Gastrocnemius medialis (tissue), 4 donors: Measurements from ENCODE around the gene ZYX. TPM values are rescaled to one million over a fixed set of nuclear protein-coding genes. Genes with fewer than 3 reads are reported as not detected.

Experiments
- ATAC-seq, 2 donors: fragments of 150-250 bp; one replicate each; pipeline ENCODE4 v1.9.1; 2016
- DNase-seq, 2 donors: peaks; one replicate each; pipeline ENCODE4 v3.0.0-alpha.2; 2019
- H3K27ac ChIP-seq, 4 donors: fragments of 200-600 bp; sonication (generic); 1 replicate in 1 of 4; 2 replicates in 3 of 4; pipeline ENCODE4 v1.5.1; 2016 to 2018; ENCODE audit warnings: mild to moderate bottlenecking in 2 of 4, moderate library complexity in 1 of 4
- H3K27me3 ChIP-seq, 3 donors: fragments of 200-600 bp; sonication (generic) in 2 of 3; 1 replicate in 1 of 3; 2 replicates in 2 of 3; pipeline versions ENCODE4 v1.5.1 to v1.6.0; 2016 to 2019; ENCODE audit warnings: mild to moderate bottlenecking in 1 of 3, moderate library complexity in 1 of 3
- H3K36me3 ChIP-seq, 2 donors: fragments of 200-600 bp; sonication (generic) in 1 of 2; one replicate each; pipeline ENCODE4 v1.5.1; 2017 to 2018
- H3K4me1 ChIP-seq, 2 donors: fragments of 200-600 bp; sonication (generic) in 1 of 2; one replicate each; pipeline ENCODE4 v1.5.1; 2016 to 2017; ENCODE audit warnings: mild to moderate bottlenecking in 2 of 2
- H3K4me3 ChIP-seq, 4 donors: fragments of 200-600 bp; sonication (generic) in 3 of 4; 1 replicate in 1 of 4; 2 replicates in 3 of 4; pipeline ENCODE4 v1.5.1; 2016 to 2019; ENCODE audit warnings: mild to moderate bottlenecking in 2 of 4
- H3K9me3 ChIP-seq, 3 donors: fragments of 200-600 bp; sonication (generic) in 2 of 3; 1 replicate in 1 of 3; 2 replicates in 2 of 3; pipeline ENCODE4 v1.5.1; 2016 to 2019
- CTCF ChIP-seq, 5 experiments: fragments of 450-650 bp in 3 of 5; fragments of 200-600 bp in 2 of 5; sonication (generic) in 2 of 5; IDR thresholded peaks in 4 of 5; conservative IDR thresholded peaks in 1 of 5; 1 replicate in 4 of 5; 2 replicates in 1 of 5; pipeline ENCODE4 v1.5.1; 2016 to 2019; ENCODE audit warnings: antibody characterized with exemption in 5 of 5, mild to moderate bottlenecking in 3 of 5, moderate library complexity in 3 of 5
- POLR2A ChIP-seq, 2 donors: fragments of 450-650 bp; IDR thresholded peaks; one replicate each; pipeline ENCODE4 v1.6.1; 2017; ENCODE audit warnings: antibody characterized with exemption in 2 of 2, mild to moderate bottlenecking in 2 of 2, moderate library complexity in 2 of 2
- in situ Hi-C, 4 donors: fragments of 200-750 bp; cut with MboI; loops; one replicate each; pipeline versions ENCODE4 v1.15.0 to v1.8.0; 2017; ENCODE audit warnings: low sequenced_read_pairs in 4 of 4
- intact Hi-C: fragments of 100-400 bp; cut with DNase I; formaldehyde crosslinking; loops from one replicate; pipeline ENCODE4 v1.15.1; 2023; ENCODE audit warnings: low total_unique reads
- total RNA-seq, 4 donors: library from RNA; depleted of rRNA; stranded (reverse); fragments of >200 nt; gene quantifications; one replicate each; pipeline versions ENCODE4 v1.1.0 to v1.2.3, GENCODE V29; 2016

Gene ZYX
- total RNA-seq, 4 donors from 2014 or later: 27.1 to 81.8 (median 43.2) TPM

- TF ChIP-seq CTCF (IDR thresholded peaks at IDR 0.05 in 4 of 5, conservative IDR thresholded peaks at IDR 0.05 in 1 of 5): no peak
- no peak for TF ChIP-seq POLR2A (IDR thresholded peaks at IDR 0.05)
- DNase-seq: no peak
- peaks cover 5 to 10% of the 10 kb centered on the region in 2 donors for H3K4me1 ChIP-seq
- H3K4me3 ChIP-seq: no peak overlapping the region
- in situ Hi-C loops: no loop called here
- H3K27me3 ChIP-seq: peaks cover 29 to 43% (median 39%) of the 10 kb centered on the region in 3 donors
- H3K36me3 ChIP-seq: no peaks in the 10 kb centered on the region
- no peak overlapping the region for H3K27ac ChIP-seq
- H3K9me3 ChIP-seq: no peaks in the 10 kb centered on the region
- ATAC-seq: no peak
- intact Hi-C loops: no loop called here
Observed at GRCh38 chr7:143360788-143361551, 20.2 kb upstream of the ZYX start.

- H3K27ac ChIP-seq: no peak overlapping the region
Observed at GRCh38 chr7:143361552-143362130, 19.5 kb upstream of the ZYX start.

GRCh38 chr7:143362131-143363015 lies 18.8 kb upstream of the ZYX start, which contains the start of gene FAM131B:
TSS of gene FAM131B (minus strand) at chr7:143362713. CDS start at chr7:143362603, 110 bp downstream.
- DNase-seq (no peak), ATAC-seq (peak in 1 of 2 donors; percentile 32)
- peaks cover 29 to 43% (median 39%) of the 10 kb centered on the region in 3 donors for H3K27me3 ChIP-seq
- H3K4me1 ChIP-seq: peaks cover 5 to 10% of the 10 kb centered on the region in 2 donors
- peak within 1 kb of the TSS; percentile 53 to 65 (median 58) for H3K4me3 ChIP-seq
- no peaks in the 10 kb centered on the region for H3K36me3 ChIP-seq
- no peak for TF ChIP-seq CTCF (IDR thresholded peaks at IDR 0.05 in 4 of 5, conservative IDR thresholded peaks at IDR 0.05 in 1 of 5)
- no peak for TF ChIP-seq POLR2A (IDR thresholded peaks at IDR 0.05)
- intact Hi-C loops: no loop called here
- H3K9me3 ChIP-seq: no peaks in the 10 kb centered on the region
- H3K27ac ChIP-seq: no peak within 1 kb of the TSS
- in situ Hi-C loops: no loop called here

More at GRCh38 chr7:143361552-143362130, 19.5 kb upstream of the ZYX start:
- in situ Hi-C loops (no loop called here), intact Hi-C loops (no loop called here)
- no peak for TF ChIP-seq POLR2A (IDR thresholded peaks at IDR 0.05)
- TF ChIP-seq CTCF (IDR thresholded peaks at IDR 0.05 in 4 of 5, conservative IDR thresholded peaks at IDR 0.05 in 1 of 5): no peak
- H3K9me3 ChIP-seq: no peaks in the 10 kb centered on the region
- ATAC-seq (no peak), DNase-seq (no peak)
- H3K4me3 ChIP-seq: peak overlapping the region; percentile 53 to 65 (median 58)
- H3K36me3 ChIP-seq: no peaks in the 10 kb centered on the region
- peaks cover 5 to 10% of the 10 kb centered on the region in 2 donors for H3K4me1 ChIP-seq
- H3K27me3 ChIP-seq: peaks cover 29 to 43% (median 39%) of the 10 kb centered on the region in 3 donors

- intact Hi-C loops (no loop called here), in situ Hi-C loops (no loop called here)
- DNase-seq: no peak
- TF ChIP-seq POLR2A (IDR thresholded peaks at IDR 0.05) (no peak), CTCF (IDR thresholded peaks at IDR 0.05 in 4 of 5, conservative IDR thresholded peaks at IDR 0.05 in 1 of 5) (no peak)
- Histone ChIP-seq H3K4me1 (peaks cover 5 to 10% of the 10 kb centered on the region in 2 donors), H3K27me3 (peaks cover 29 to 43% (median 39%) of the 10 kb centered on the region in 3 donors), H3K36me3 (no peaks in the 10 kb centered on the region), H3K9me3 (no peaks in the 10 kb centered on the region), H3K4me3 (peak overlapping the region; percentile 34 to 59 (median 42)), H3K27ac (no peak overlapping the region)
- ATAC-seq: no peak
Observed at GRCh38 chr7:143363016-143363937, 17.9 kb upstream of the ZYX start.
